Loucy (cell line): ENCODE data around the gene B3GAT3.

Source experiments
- H2AFZ ChIP-seq: fragments of 200-600 bp; sonication (generic); 2 replicates; pipeline ENCODE4 v1.6.0; 2016; ENCODE audit warnings: antibody characterized with exemption, mild to moderate bottlenecking, low read length, moderate library complexity
- H3F3A ChIP-seq: fragments of 200-600 bp; 2 replicates; pipeline ENCODE4 v1.6.0; 2016; ENCODE audit warnings: antibody characterized with exemption, low read depth, mild to moderate bottlenecking
- H3K27me3 ChIP-seq: fragments of 200-600 bp; sonication (generic); 2 replicates; pipeline ENCODE4 v1.6.1; 2014; ENCODE audit warnings: low read length, mild to moderate bottlenecking; ENCODE audit not compliant: insufficient read depth, poor library complexity, severe bottlenecking
- H3K36me3 ChIP-seq: fragments of 200-600 bp; sonication (generic); 2 replicates; pipeline ENCODE4 v1.6.1; 2016; ENCODE audit warnings: low read length; ENCODE audit not compliant: insufficient read depth
- H3K4me1 ChIP-seq: fragments of 200-600 bp; sonication (generic); 2 replicates; pipeline ENCODE4 v1.5.1; 2014; ENCODE audit warnings: low read length, mild to moderate bottlenecking; ENCODE audit not compliant: insufficient read depth, poor library complexity, severe bottlenecking
- H3K4me2 ChIP-seq: fragments of 200-600 bp; sonication (generic); 2 replicates; pipeline ENCODE4 v1.6.0; 2014; ENCODE audit warnings: antibody characterized with exemption, low read length, low read depth, mild to moderate bottlenecking; ENCODE audit not compliant: poor library complexity, severe bottlenecking
- H3K4me3 ChIP-seq: fragments of 200-600 bp; sonication (generic); 2 replicates; pipeline ENCODE4 v1.5.1; 2014; ENCODE audit warnings: low read length, mild to moderate bottlenecking, mixed read lengths; ENCODE audit not compliant: poor library complexity, severe bottlenecking
- H3K79me2 ChIP-seq: fragments of 200-600 bp; sonication (generic); 2 replicates; pipeline ENCODE4 v1.6.1; 2014; ENCODE audit warnings: low read length; ENCODE audit not compliant: insufficient read depth
- H3K9ac ChIP-seq: fragments of 200-600 bp; sonication (generic); 2 replicates; pipeline ENCODE4 v1.6.0; 2014; ENCODE audit warnings: mild to moderate bottlenecking, low read depth, low read length, moderate library complexity; ENCODE audit not compliant: poor library complexity, severe bottlenecking
- H3K9me2 ChIP-seq: fragments of 200-600 bp; sonication (generic); replicated peaks from 2 replicates; pipeline ENCODE4 v1.6.1; 2016; ENCODE audit warnings: low read depth, low read length, mixed read lengths
- H3K9me3 ChIP-seq: fragments of 200-600 bp; sonication (generic); 2 replicates; pipeline ENCODE4 v1.6.1; 2014; ENCODE audit warnings: mild to moderate bottlenecking, antibody characterized with exemption, low read length, low read depth; ENCODE audit not compliant: insufficient read depth
- H4K20me1 ChIP-seq: fragments of 200-600 bp; sonication (generic); 2 replicates; pipeline ENCODE4 v1.6.0; 2014; ENCODE audit warnings: antibody characterized with exemption, low read length, mild to moderate bottlenecking; ENCODE audit not compliant: insufficient read depth, poor library complexity, severe bottlenecking
- EZH2phosphoT487 ChIP-seq: fragments of 200-600 bp; IDR thresholded peaks from 2 replicates; pipeline ENCODE4 v1.6.1; 2018; ENCODE audit warnings: antibody characterized with exemption, mild to moderate bottlenecking, moderate library complexity, borderline replicate concordance
- TF ChIP-seq, protein P1 (sequence below): fragments of 200-600 bp; sonication (generic); conservative IDR thresholded peaks from 2 replicates; pipeline ENCODE4 v1.5.1; 2014; ENCODE audit warnings: mild to moderate bottlenecking, antibody characterized with exemption, low read length

B3GAT3 gene

DNA sequence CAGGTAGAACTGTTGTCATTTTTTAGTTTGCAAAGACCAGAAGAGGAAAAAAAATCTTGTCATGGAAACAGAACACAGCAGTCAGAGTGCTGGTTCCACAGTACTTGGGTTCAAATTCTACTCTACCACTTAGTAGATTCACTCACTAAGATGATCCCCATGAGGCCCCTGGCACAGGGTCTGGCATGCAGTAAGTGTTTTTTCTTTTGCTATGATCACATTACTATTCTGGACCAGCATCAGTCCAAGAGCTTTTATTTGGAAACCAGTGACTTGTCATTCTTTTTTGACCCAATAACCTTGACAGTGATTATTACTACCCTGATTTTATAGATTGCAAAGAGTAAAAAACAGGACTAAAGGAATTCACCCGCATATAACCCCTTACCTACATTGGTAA lies 52.2 kb downstream of the B3GAT3 start:
- peak overlapping the region; percentile 88 for H3K4me2 ChIP-seq
- no peak for TF ChIP-seq EZH2phosphoT487
- TF ChIP-seq, protein P1, sequence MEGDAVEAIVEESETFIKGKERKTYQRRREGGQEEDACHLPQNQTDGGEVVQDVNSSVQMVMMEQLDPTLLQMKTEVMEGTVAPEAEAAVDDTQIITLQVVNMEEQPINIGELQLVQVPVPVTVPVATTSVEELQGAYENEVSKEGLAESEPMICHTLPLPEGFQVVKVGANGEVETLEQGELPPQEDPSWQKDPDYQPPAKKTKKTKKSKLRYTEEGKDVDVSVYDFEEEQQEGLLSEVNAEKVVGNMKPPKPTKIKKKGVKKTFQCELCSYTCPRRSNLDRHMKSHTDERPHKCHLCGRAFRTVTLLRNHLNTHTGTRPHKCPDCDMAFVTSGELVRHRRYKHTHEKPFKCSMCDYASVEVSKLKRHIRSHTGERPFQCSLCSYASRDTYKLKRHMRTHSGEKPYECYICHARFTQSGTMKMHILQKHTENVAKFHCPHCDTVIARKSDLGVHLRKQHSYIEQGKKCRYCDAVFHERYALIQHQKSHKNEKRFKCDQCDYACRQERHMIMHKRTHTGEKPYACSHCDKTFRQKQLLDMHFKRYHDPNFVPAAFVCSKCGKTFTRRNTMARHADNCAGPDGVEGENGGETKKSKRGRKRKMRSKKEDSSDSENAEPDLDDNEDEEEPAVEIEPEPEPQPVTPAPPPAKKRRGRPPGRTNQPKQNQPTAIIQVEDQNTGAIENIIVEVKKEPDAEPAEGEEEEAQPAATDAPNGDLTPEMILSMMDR = no peak
- no peak overlapping the region for H2AFZ ChIP-seq
- peaks cover 77% of the 10 kb centered on the region for H4K20me1 ChIP-seq
- H3K79me2 ChIP-seq = peaks cover 93% of the 10 kb centered on the region
- no peaks in the 10 kb centered on the region; the same call in 1 of the 2 replicates for H3F3A ChIP-seq
- peaks cover 61% of the 10 kb centered on the region; the same call in 1 of the 2 replicates for H3K36me3 ChIP-seq
- H3K9me3 ChIP-seq = no peaks in the 10 kb centered on the region
- peaks cover 62% of the 10 kb centered on the region for H3K4me1 ChIP-seq
- H3K27me3 ChIP-seq = peaks cover 7% of the 10 kb centered on the region
- peak overlapping the region; percentile 100 for H3K4me3 ChIP-seq
- no peaks in the 10 kb centered on the region for H3K9me2 ChIP-seq
- peak overlapping the region; percentile 42 for H3K9ac ChIP-seq

DNA sequence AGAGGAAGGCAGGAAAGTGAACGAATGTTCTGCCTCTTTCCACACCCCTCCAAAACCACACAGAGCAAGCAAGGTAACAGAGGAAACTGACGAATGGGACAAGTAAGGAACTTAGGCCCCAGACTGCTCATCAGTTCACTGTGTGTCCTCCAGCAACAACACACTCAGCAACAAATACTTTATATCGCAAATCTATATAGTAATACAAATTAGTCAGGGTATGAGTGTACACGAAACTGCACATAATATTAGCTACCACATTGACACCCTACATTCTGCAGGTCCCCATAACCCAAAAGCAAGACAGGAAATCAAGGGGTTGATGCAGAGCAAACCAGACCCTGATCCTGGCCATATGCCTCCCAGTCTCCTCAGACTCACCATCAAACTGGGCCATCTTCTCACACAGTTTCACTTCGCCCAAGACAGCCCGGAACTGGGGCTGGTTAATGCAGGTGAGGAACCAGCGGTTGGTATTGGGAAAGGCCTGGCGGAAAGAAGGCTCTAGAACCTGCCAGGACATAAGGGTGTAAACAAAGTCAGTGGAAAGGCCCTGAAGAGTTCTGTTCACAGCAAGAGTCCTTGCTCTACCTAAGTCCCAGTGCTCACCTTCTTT lies 54.7 kb downstream of the B3GAT3 start:
- Histone ChIP-seq H3K4me2 (peak overlapping the region; percentile 58), H2AFZ (no peak overlapping the region), H3K27me3 (no peaks in the 10 kb centered on the region), H3F3A (no peaks in the 10 kb centered on the region; the same call in 1 of the 2 replicates), H3K9me3 (no peaks in the 10 kb centered on the region), H3K4me1 (peaks cover 50% of the 10 kb centered on the region), H3K4me3 (no peak overlapping the region), H3K9ac (peak overlapping the region; percentile 40), H4K20me1 (peaks cover 76% of the 10 kb centered on the region), H3K79me2 (peaks cover 84% of the 10 kb centered on the region), H3K36me3 (peaks cover 80% of the 10 kb centered on the region; the same call in 1 of the 2 replicates), H3K9me2 (no peaks in the 10 kb centered on the region)
- TF ChIP-seq, protein P1 = no peak
- no peak for TF ChIP-seq EZH2phosphoT487

DNA sequence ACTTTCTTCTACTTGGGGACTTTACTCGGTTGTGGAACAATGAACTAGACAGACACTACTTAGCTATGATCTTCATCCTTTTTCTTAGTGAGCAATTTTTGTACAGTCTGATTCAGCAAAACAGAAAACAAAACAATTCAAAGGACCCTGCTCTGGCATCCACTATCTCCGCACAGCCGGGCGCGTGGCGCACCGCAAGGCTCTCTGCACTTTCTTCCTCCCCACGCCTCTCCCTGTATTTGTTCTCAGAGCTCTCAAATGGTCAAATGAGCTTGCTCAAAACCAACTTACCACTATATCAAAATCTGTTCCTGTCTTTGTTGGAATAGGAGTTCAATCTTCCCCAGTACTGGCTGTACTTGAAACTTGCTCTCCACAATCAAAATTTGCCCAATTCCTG lies 55.5 kb downstream of the B3GAT3 start:
- Histone ChIP-seq H3K4me1 (peaks cover 42% of the 10 kb centered on the region), H4K20me1 (peaks cover 74% of the 10 kb centered on the region), H3K27me3 (no peaks in the 10 kb centered on the region), H3K9ac (peak overlapping the region; percentile 33), H3K4me2 (peak overlapping the region; percentile 58), H3K9me2 (no peaks in the 10 kb centered on the region), H3K79me2 (peaks cover 75% of the 10 kb centered on the region), H3F3A (no peaks in the 10 kb centered on the region; the same call in 1 of the 2 replicates), H3K9me3 (no peaks in the 10 kb centered on the region), H3K4me3 (peak overlapping the region; percentile 33), H3K36me3 (peaks cover 80% of the 10 kb centered on the region; the same call in 1 of the 2 replicates), H2AFZ (no peak overlapping the region)
- no peak for TF ChIP-seq EZH2phosphoT487
- TF ChIP-seq, protein P1 = no peak
